SK-N-SH treated with all-trans-retinoic acid at 6 μM for 48 hours (cell line): ENCODE results near the gene IGFBP3.

Experiments
- ATAC-seq: fragments of 200-7000 bp; cut with Tn5 transposase; 3 replicates; pipeline ENCODE4 v1.9.1; 2020; ENCODE audit warnings: mild to moderate bottlenecking, moderate library complexity
- ARNTL ChIP-seq: fragments of 450-650 bp; formaldehyde crosslinking; IDR thresholded peaks from 2 replicates; pipeline ENCODE4 v1.5.0; 2020; ENCODE audit warnings: low read depth, mild to moderate bottlenecking, moderate library complexity, borderline replicate concordance
- BACH2 ChIP-seq: fragments of 250-450 bp; sonication (Bioruptor Pico); IDR thresholded peaks from 2 replicates; pipeline ENCODE4 v1.9.0; 2021; ENCODE audit warnings: mild to moderate bottlenecking, borderline replicate concordance
- CSDC2 ChIP-seq: fragments of 250-450 bp; sonication (Bioruptor Pico); IDR thresholded peaks from 2 replicates; pipeline ENCODE4 v1.5.0; 2020; ENCODE audit warnings: mild to moderate bottlenecking, moderate library complexity
- ISL1 ChIP-seq: fragments of 250-450 bp; sonication (Bioruptor Pico); IDR thresholded peaks from 2 replicates; pipeline ENCODE4 v2.1.2; 2022; ENCODE audit warnings: mild to moderate bottlenecking, moderate library complexity
- OSR1 ChIP-seq: fragments of 250-450 bp; sonication (Bioruptor Pico); IDR thresholded peaks from 2 replicates; pipeline ENCODE4 v1.8.0; 2022; ENCODE audit warnings: moderate library complexity, mild to moderate bottlenecking, inconsistent platforms
- PPARA ChIP-seq: fragments of 250-450 bp; sonication (Bioruptor Pico); IDR thresholded peaks from 2 replicates; pipeline ENCODE4 v1.5.0; 2020; ENCODE audit warnings: mild to moderate bottlenecking, borderline replicate concordance
- RARB ChIP-seq: fragments of 250-450 bp; sonication (Bioruptor Pico); IDR thresholded peaks from 2 replicates; pipeline ENCODE4 v1.8.0; 2021; ENCODE audit warnings: mild to moderate bottlenecking, moderate library complexity
- SNAI2 ChIP-seq: fragments of 250-450 bp; sonication (Bioruptor Pico); IDR thresholded peaks from 2 replicates; pipeline ENCODE4 v1.5.0; 2020; ENCODE audit warnings: mild to moderate bottlenecking, moderate library complexity
- TCF4 ChIP-seq: fragments of 250-450 bp; sonication (Bioruptor Pico); IDR thresholded peaks from 2 replicates; pipeline ENCODE4 v1.8.0; 2021; ENCODE audit warnings: mild to moderate bottlenecking, moderate library complexity, borderline replicate concordance
- TOX ChIP-seq: fragments of 250-450 bp; sonication (Bioruptor Pico); IDR thresholded peaks from 2 replicates; pipeline ENCODE4 v1.8.0; 2021; ENCODE audit warnings: mild to moderate bottlenecking, moderate library complexity, borderline replicate concordance
- ZC3H10 ChIP-seq: fragments of 250-450 bp; sonication (Bioruptor Pico); IDR thresholded peaks from 2 replicates; pipeline ENCODE4 v1.5.1; 2021; ENCODE audit warnings: mild to moderate bottlenecking, moderate library complexity
- ZFP3 ChIP-seq: fragments of 250-450 bp; sonication (Bioruptor Pico); IDR thresholded peaks from 2 replicates; pipeline ENCODE4 v1.5.0; 2020; ENCODE audit warnings: mild to moderate bottlenecking, moderate library complexity
- ZFP30 ChIP-seq: fragments of 450-650 bp; formaldehyde crosslinking; IDR thresholded peaks from 2 replicates; pipeline ENCODE4 v1.5.0; 2022; ENCODE audit warnings: mild to moderate bottlenecking, moderate library complexity
- ZNF565 ChIP-seq: fragments of 450-650 bp; formaldehyde crosslinking; conservative IDR thresholded peaks from 2 replicates; pipeline ENCODE4 v1.5.0; 2020; ENCODE audit warnings: low read depth, mild to moderate bottlenecking, moderate library complexity
- ZNF70 ChIP-seq: fragments of 450-650 bp; formaldehyde crosslinking; IDR thresholded peaks from 2 replicates; pipeline ENCODE4 v1.5.0; 2020; ENCODE audit warnings: mild to moderate bottlenecking, moderate library complexity
- ZNF8 ChIP-seq: fragments of 450-650 bp; formaldehyde crosslinking; IDR thresholded peaks from 2 replicates; pipeline ENCODE4 v1.5.0; 2020; ENCODE audit warnings: mild to moderate bottlenecking, moderate library complexity
- TF ChIP-seq, protein P1 (sequence below): fragments of 250-450 bp; sonication (Bioruptor Pico); IDR thresholded peaks from 2 replicates; pipeline ENCODE4 v1.5.0; 2020; ENCODE audit warnings: mild to moderate bottlenecking, moderate library complexity
- TF ChIP-seq, protein P2 (sequence below): fragments of 250-450 bp; sonication (Bioruptor Pico); IDR thresholded peaks from 2 replicates; pipeline ENCODE4 v1.8.0; 2020; ENCODE audit warnings: mild to moderate bottlenecking, moderate library complexity, borderline replicate concordance
- TF ChIP-seq, protein P3 (sequence below): fragments of 250-450 bp; sonication (Bioruptor Pico); IDR thresholded peaks from 2 replicates; pipeline ENCODE4 v1.5.1; 2021; ENCODE audit warnings: mild to moderate bottlenecking, moderate library complexity

IGFBP3 gene

DNA sequence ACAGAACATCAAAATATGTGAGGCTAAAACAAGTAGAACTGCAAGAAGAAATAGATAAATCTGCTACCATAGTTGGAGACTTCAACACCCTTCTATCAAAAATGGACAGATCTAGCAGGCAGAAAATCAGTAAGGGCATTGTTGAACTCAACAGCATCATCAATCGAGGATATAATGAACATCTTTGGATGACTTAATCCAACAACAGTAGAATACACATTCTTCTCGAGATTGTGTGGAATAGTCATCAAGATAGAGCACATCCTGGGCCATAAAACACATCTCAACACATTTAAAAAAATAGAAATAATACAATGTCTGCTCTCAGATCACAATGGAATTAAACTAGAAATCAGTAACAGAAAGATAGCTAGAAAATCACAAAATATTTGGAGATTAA is 22.9 kb downstream of the IGFBP3 start:
- ATAC-seq = no peak
- no peak for TF ChIP-seq ZNF70 (CRISPR knock-in tag)
- TF ChIP-seq, protein P1, sequence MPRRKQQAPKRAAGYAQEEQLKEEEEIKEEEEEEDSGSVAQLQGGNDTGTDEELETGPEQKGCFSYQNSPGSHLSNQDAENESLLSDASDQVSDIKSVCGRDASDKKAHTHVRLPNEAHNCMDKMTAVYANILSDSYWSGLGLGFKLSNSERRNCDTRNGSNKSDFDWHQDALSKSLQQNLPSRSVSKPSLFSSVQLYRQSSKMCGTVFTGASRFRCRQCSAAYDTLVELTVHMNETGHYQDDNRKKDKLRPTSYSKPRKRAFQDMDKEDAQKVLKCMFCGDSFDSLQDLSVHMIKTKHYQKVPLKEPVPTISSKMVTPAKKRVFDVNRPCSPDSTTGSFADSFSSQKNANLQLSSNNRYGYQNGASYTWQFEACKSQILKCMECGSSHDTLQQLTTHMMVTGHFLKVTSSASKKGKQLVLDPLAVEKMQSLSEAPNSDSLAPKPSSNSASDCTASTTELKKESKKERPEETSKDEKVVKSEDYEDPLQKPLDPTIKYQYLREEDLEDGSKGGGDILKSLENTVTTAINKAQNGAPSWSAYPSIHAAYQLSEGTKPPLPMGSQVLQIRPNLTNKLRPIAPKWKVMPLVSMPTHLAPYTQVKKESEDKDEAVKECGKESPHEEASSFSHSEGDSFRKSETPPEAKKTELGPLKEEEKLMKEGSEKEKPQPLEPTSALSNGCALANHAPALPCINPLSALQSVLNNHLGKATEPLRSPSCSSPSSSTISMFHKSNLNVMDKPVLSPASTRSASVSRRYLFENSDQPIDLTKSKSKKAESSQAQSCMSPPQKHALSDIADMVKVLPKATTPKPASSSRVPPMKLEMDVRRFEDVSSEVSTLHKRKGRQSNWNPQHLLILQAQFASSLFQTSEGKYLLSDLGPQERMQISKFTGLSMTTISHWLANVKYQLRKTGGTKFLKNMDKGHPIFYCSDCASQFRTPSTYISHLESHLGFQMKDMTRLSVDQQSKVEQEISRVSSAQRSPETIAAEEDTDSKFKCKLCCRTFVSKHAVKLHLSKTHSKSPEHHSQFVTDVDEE = no peak
- TF ChIP-seq TCF4 (CRISPR knock-in tag) = no peak

DNA sequence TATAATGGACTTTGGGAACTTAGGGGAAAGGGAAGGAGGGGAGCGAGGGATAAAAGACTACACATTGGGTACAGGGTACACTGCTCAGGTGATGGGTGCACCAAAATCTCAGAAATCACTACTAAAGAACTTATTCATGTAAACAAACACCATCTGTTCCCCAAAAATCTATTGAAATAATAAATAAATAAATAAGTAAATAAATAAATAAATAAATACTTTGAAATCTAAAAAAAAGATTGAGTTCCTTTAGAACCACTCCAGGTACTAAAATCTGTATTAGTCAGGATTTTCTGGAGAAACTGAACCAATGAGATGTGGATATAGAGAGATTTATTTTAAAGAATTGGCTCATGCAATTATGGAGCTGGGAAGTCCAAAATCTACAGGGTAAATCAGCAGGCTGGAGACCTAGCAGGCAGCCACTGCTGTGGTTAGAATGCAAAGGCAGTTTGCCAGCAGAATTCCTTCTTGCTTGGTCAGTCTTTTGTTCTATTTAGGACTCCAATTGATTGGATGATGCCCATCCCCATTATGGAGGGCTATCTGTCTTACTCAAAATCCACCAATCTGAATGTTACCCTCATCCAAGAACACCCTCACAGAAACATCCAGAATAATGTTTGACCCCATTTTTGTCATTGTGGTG is 23.9 kb downstream of the IGFBP3 start:
- TF ChIP-seq SNAI2 (CRISPR knock-in tag) (0 out of 2 replicates have a peak, but pooled peaks have one; percentile 48), ISL1 (CRISPR knock-in tag) (peak; percentile 43), BACH2 (CRISPR knock-in tag) (no peak)
- peak; percentile 58 for ATAC-seq

DNA sequence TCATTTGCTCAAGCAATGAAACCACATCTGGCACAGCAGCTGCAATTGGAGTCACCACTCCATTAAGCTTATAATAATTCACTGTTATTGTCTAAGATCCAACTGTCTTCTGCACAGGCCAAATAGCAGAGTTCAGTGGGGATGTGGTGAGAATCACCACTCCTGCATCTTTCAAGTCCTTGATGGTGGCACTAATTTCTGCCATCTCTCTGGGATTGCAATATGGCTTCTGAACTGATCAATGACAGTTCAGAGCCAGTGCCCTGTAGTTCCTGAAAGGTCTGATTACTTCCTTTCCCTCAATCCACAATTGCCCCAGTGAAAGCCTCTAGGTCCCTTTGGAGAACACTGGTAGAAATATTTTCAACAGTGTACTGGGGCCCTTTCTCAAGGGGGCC is 26.4 kb downstream of the IGFBP3 start:
- no peak for ATAC-seq
- no peak for TF ChIP-seq ARNTL (CRISPR knock-in tag)
- TF ChIP-seq OSR1 (CRISPR knock-in tag) = no peak
- no peak for TF ChIP-seq ZFP3 (CRISPR knock-in tag)
- TF ChIP-seq, protein P2, sequence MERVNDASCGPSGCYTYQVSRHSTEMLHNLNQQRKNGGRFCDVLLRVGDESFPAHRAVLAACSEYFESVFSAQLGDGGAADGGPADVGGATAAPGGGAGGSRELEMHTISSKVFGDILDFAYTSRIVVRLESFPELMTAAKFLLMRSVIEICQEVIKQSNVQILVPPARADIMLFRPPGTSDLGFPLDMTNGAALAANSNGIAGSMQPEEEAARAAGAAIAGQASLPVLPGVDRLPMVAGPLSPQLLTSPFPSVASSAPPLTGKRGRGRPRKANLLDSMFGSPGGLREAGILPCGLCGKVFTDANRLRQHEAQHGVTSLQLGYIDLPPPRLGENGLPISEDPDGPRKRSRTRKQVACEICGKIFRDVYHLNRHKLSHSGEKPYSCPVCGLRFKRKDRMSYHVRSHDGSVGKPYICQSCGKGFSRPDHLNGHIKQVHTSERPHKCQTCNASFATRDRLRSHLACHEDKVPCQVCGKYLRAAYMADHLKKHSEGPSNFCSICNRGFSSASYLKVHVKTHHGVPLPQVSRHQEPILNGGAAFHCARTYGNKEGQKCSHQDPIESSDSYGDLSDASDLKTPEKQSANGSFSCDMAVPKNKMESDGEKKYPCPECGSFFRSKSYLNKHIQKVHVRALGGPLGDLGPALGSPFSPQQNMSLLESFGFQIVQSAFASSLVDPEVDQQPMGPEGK (CRISPR knock-in tag) = no peak
- no peak for TF ChIP-seq ZNF70 (CRISPR knock-in tag)
- TF ChIP-seq ZC3H10 (CRISPR knock-in tag) = no peak
- TF ChIP-seq TOX = no peak
- no peak for TF ChIP-seq TCF4 (CRISPR knock-in tag)
- no peak for TF ChIP-seq ZNF565
- no peak for TF ChIP-seq RARB
- TF ChIP-seq, protein P3, sequence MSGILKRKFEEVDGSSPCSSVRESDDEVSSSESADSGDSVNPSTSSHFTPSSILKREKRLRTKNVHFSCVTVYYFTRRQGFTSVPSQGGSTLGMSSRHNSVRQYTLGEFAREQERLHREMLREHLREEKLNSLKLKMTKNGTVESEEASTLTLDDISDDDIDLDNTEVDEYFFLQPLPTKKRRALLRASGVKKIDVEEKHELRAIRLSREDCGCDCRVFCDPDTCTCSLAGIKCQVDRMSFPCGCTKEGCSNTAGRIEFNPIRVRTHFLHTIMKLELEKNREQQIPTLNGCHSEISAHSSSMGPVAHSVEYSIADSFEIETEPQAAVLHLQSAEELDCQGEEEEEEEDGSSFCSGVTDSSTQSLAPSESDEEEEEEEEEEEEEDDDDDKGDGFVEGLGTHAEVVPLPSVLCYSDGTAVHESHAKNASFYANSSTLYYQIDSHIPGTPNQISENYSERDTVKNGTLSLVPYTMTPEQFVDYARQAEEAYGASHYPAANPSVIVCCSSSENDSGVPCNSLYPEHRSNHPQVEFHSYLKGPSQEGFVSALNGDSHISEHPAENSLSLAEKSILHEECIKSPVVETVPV (CRISPR knock-in tag) = no peak
- TF ChIP-seq PPARA (CRISPR knock-in tag) = no peak
- no peak for TF ChIP-seq ZNF8
- no peak for TF ChIP-seq CSDC2 (CRISPR knock-in tag)
- TF ChIP-seq, protein P1 = no peak
- no peak for TF ChIP-seq ZFP30 (CRISPR knock-in tag)

DNA sequence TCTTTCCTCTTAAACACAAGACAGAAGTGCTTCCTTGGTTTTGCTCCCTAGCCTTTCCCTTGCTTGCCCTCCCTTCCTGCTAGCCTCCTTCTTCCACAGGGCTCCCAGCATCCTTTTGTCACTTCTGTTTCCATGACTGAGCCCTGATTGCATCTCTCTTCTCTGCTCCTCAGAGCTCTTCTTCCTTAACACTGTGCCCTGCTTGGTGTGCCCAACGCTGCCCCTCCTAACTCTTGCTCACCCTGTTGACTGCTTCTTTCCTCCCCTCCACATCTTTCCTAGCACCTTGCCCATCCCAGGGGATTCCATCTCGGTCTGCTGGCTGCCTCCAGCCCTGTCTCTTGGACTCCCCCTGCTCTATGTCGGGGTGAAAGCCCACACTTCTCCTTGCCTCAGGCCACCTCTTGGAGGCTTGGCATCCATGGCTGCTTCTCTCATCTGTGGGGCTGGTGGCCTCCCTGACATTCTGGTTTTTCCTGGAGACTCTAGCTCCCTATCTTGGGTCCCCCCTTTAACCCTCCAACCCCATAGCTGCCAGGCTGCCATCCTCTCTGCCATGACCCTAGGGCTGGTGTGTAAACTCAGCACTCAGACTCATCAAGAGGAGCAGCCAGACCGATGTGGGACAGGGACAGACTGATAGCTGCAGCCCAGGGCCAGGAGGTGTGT is 26.9 kb downstream of the IGFBP3 start:
- no peak for ATAC-seq

More for the DNA sequence above, 26.9 kb downstream of the IGFBP3 start:
- TF ChIP-seq TOX (no peak), ZFP30 (CRISPR knock-in tag) (no peak)
